OCI-M1 (cell line): Measurements from ENCODE around the gene DNASE1L1.
"Not testable (repeated sequence)": the region's sequence is repeated elsewhere in the genome, so short reads cannot be mapped to it uniquely, and the experiment has no call there.

Experiments used
- DNase-seq: peaks from one replicate; lab custom pipeline; 2025; lab: John Stamatoyannopoulos, UW

Gene DNASE1L1

DNA sequence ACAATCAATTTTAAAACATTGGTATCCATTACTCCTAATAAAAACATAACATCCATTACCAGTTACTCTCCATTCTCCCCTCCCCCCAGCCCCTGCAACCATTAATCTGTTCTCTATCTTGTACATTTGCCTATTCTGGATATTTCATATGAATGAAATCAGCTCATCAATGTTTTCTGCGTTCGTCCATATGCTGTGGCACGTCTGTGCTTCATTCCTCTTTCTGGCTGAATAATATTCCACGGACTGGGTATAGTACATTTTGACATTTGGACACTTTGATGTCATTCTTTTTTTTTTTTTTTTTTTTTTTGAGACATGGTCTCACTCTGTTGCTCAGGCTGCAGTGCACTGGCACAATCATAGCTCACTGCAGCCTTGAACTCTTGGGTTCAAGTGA lies 5.2 kb downstream of the DNASE1L1 start:
- DNase-seq: no peak

- DNase-seq: no peak
These were observed 5.9 kb downstream of the DNASE1L1 start for GRCh38 chrX:154403192-154403591.

GRCh38 chrX:154402622-154403127 lies 6.4 kb downstream of the DNASE1L1 start:
- no peak for DNase-seq

DNA sequence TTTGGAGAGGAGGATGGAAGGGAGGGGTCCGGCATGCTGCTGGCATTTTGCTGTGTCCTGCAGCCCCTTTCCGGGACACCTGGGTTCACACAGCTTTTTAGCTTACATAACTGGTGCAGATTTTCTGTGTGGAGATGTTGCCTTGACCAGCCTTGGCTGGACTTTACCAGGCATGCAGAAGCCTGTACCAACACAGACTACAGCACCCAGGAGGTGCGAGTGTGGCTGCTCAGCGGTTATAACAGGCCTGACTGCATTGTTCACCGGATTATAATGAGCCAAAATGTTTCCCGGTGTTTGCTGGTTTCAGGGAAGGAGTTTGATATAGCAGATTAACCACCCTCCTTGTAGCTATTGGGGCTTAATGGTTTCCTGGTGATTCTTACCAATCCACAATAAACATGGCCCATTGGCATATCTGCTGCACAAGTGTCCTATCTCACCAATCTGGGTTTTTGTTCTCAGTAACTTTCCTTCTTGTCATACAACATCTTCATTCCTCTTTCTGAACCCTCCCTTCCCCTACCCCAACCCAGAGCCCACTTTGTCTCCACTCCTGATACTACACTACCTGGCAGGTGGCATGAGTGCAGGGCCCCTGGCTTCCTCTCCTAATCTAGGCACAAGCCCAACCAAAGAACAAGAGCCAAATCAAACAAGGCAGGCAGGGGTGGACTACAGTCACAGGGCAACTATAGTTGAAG lies 7.0 kb downstream of the DNASE1L1 start:
- DNase-seq: no peak

DNA sequence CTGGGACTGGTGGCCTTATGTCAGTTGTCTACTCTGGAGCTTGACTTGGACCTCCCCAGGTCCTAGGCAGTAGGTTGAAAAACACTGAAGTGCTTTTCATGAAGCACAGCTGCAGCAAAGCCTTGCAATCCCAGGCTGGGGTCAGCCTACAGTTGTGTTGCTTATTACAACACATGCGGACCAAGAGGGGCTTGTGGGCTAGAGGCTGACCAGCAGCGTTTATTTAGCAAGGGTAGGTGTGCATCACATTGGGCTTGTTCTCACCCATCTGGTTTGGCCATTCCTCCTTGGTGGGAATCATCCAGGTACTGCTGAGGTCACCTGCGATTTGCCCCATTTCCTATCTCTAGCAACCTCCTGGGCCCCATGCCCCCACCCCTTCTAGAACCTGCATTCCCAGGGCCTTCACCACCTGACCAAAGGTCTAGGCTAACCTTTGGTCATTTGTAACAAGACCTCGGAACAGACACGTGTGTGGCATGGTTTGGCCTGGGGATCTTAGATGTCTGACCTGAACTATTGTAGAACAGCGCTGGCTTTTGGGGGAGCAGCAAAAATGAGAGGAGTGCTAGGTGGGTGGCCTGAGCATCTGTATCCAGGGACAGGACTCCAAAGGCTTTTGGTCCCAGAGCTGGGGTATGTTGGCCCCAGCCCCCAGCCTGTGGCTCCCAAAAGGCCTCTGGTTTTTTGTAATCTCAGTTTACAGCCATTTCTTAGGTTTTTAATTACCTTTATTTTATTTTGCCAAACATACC lies 7.8 kb downstream of the DNASE1L1 start:
- DNase-seq: peak; percentile 35

DNA sequence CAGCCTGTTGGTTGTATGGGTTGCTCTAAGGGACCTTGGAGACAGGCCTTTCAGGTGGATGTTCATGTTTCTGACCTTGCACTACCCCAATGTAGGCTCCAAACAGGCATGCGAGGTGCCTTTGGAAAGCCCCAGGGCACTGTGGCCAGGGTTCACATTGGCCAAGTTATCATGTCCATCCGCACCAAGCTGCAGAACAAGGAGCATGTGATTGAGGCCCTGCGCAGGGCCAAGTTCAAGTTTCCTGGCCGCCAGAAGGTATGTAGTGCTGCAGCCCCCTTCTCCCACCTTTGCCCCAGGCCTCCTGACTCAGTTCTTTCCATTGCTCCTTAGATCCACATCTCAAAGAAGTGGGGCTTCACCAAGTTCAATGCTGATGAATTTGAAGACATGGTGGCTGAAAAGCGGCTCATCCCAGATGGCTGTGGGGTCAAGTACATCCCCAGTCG lies 8.7 kb downstream of the DNASE1L1 start:
- not testable (repeated sequence) for DNase-seq

DNA sequence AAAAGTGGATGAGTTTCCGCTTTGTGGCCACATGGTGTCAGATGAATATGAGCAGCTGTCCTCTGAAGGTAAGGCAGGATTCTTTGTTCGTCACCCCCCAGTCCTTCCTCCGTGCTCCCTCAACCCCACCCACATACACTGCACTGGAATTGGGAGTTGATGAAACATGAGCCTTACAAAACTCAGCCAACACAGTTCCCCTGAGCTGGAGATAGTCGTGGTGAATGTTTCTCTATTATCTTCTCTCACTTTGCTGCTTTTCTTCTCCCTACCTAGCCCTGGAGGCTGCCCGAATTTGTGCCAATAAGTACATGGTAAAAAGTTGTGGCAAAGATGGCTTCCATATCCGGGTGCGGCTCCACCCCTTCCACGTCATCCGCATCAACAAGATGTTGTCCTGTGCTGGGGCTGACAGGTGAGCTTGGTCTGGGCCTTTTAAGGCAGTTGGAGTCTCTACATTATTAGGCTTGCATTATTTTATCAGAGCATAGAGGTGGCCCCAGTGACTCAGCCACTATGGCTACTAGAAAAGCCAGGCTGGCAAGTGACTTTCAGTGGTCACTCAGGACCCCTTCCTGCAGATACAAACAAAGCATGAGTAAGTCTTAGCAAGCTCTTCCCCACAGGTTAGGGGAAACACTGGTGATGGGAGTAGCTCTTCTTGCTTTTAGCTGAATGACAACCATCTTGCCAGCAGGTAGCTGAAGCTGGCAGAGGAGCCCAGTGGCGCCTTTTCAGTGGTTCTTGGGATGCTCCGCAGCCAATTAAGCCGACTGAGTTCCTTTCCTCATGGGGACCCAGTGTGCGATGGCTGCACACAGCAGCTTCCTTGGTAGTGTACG lies 9.3 kb downstream of the DNASE1L1 start:
- DNase-seq: peak; percentile 22

- DNase-seq: peak; percentile 90
These were observed 10.2 kb downstream of the DNASE1L1 start for GRCh38 chrX:154398668-154399526.

DNA sequence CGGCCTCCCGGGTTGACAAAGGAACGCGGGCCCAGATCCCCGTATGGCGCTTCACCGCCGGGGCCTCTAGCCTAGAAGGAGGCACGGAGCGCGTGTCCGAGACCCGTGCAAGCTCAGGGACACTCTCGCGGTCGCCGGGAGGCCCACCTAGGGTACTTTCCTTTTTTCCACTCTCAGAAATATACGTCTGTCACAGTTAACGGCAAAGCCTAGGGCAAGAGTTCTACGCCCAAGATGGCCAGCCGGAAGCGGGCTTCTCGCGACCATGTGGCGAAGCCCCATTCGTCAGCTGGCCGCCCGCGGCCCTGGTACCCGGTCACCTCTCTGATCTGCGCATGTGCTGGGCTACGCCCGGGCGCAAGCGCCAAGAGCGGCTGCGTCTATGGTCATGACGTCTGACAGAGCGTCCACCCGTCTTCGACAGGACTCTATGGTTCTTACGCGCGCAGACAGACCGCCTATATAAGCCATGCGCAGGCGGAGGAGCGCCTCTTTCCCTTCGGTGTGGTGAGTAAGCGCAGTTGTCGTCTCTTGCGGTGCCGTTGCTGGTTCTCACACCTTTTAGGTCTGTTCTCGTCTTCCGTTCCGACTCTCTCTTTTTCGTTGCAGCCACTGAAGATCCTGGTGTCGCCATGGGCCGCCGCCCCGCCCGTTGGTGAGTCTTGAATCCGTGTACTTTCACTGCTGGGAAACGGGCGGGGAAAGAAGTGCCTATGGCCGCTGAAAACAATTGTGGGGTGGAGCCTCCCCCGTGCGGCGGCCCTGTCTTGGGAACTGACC lies 11.0 kb downstream of the DNASE1L1 start, which contains the start of gene RPL10:
TSS of gene RPL10 (plus strand) at position 490 of the 780 bp plus-strand sequence. CDS start at position 633, 143 bp downstream.
- DNase-seq: peak; percentile 98

DNA sequence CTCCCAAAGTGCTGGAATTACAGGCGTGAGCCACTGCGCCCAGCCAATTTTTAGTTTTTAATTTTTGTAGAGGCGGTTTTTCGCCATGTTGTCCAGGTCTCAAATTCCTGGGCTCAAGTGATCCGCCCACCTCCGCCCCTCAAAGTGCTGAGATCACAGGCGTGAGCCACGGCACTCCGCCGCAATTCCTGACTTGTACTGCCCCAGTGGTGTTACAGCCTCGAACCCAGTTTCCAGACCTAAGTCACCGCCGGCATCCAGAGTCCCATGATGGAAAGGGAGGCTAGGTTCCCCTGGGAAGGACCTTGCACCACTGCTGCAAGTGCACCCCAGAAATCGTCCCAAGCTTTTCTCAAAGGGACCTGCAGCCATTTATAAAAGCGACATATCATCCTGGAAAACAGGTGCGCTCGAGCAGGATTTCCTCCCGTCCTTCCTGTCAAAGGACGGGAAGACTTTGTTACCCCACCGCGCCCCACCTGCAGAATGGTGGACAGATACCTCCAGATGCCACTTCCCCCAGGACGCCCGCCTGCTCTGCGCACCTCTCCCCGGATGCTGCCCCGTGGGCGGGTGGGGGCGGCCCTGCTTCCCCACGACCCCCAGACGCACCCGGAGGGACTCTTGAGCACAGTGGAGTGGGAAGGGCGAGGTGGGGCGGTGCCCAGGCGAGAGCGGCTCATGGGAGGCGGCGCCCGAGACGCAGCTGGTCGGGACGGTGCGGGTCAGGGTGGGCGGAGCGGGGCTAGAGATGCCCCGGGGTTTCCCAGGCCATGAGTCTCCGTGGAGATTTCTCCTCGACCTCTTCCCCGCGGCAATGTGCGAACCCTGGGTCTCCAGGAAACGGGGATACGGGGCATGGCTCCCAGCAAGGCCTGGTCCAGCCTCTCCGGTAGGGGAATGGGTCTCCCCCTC lies 11.8 kb downstream of the DNASE1L1 start:
- DNase-seq: peak; percentile 77

DNA sequence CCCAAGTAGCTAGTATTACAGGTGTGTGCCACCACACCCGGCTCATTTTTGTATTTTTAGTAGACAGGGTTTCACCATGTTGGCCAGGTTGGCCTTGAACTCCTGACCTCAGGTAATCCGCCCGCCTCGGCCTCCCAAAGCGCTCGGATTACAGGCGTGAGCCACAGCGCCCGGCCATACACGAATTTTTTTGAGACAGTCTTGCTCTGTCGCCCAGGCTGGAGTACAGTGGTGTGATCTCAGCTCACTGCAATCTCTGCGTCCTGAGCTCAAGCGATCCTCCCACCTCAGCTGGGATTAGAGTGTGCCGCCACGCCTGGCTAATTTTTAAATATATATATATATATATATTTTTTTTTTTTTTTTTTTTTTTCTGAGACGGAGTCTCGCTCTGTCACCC lies 12.7 kb downstream of the DNASE1L1 start:
- not testable (repeated sequence) for DNase-seq

DNA sequence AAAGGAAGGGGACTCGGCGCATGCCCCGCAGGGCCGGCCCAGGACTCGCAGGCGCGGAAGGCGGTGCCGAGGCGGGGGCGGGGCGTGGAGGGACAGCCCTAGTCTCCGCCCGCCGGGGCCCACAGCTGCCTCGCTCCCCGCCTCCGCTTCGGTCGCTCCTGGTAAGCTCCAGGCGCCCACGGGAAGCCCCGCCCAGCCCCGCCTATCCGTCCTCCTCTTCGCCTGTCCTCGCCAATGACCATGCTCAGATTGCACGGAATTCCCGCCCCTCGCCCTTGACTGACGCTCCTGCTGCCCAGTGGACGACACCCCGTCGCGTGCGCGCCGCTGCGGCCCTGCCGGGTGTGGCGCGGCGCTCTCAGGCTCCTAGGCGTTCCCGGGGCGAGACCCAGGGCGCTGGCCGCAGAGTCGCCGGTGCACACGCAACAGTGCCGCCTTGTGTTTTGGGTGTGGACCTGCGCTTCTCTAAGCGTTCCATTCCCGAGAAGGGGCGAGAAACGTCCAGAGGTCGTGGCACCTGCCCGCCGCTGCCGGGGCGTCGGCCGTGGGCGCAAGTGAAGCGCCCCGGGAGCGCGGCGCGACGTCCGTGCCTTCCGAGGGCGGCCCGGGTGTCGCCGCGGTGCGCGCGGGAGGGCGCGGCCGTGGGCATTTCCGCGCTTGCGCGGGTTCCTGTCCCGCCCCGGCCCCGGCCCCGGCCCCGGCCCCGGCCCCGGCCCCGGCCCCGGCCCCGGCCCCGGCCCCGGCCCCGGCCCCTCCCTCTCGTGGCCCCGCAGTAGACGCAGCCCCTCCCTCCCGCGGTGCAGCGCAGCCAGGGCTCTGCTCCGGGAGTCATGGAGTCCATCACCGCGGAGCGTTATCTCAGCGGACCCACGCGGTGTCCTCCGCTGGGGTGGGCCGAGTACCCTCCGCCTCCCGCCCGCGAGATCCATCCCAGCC lies 19.0 kb downstream of the DNASE1L1 start:
- DNase-seq: not testable (repeated sequence)

DNA sequence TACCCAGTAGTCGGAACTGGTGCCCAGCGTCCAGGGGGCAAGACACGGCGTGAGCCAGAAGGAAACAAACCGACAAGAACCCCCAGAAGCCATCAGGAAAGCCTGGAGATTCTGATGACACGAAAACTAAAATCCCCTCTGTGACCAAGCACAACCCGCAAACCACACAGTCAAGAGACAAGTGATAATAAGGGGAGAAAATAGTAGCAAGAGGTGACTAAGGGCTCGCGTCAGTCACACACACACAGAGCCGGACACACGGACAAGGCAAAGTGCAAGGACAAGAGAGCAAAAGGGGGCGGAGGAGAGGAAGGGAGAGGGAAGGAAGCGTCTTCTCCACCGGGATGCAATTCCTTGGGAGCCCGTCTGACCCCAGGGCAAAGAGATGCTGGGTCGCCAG lies 20.4 kb downstream of the DNASE1L1 start:
- not testable (repeated sequence) for DNase-seq

- DNase-seq: not testable (repeated sequence)
These were observed 21.0 kb downstream of the DNASE1L1 start for GRCh38 chrX:154388094-154388493.

DNA sequence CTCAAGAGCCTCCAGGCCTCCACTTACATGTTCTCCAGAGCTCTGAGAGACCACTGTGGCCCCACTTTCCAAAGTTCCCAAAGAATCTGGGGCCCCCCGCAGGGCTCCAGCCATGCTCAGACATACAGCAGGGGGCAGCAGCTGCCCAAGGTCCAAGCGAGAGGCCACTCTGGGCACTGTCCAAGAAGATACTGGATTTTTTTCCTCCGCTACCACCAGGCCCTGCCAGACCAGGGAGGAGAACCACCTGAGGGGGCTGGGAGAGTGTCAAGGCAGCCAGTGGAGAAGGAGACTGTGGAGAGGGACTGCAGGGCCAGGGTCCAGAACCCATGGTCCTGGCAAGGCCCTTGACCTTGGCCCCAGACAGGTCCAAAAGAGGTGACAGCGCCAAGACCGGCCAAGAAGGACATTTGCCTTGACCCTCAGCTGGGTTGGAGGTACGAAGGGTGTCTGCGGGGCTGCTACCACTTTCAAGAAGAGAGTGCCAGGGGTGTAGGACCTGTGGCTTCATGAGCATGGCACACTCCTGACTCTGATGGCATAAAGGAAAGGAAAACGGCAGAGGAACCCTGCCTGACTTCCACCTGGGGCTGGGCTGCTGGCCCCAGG lies 24.7 kb downstream of the DNASE1L1 start:
- DNase-seq: no peak

- DNase-seq: no peak
These were observed 25.4 kb downstream of the DNASE1L1 start for GRCh38 chrX:154383359-154384283.
